Neural cell (in vitro differentiated cells): Measurements from ENCODE around the gene FAM98B. TPM values are rescaled to one million over a fixed set of nuclear protein-coding genes. Genes with fewer than 3 reads are reported as not detected.

ENCODE experiments used
- H2AFZ ChIP-seq: fragments of 200-600, 300-800 bp; sonication (generic), shearing (Covaris generic); 2 replicates; pipeline ENCODE4 v1.6.0; 2014; ENCODE audit warnings: low read depth, mild to moderate bottlenecking, antibody characterized with exemption, low read length, moderate library complexity
- H3F3A ChIP-seq: fragments of 200-600 bp; shearing (Covaris generic); 2 replicates; pipeline ENCODE4 v1.6.1; 2016; ENCODE audit warnings: mild to moderate bottlenecking, moderate library complexity, mixed read lengths, antibody characterized with exemption, low read length; ENCODE audit not compliant: insufficient read depth, poor library complexity, severe bottlenecking
- H3K27ac ChIP-seq: fragments of 200-600, 300-800 bp; sonication (generic), shearing (Covaris generic); 2 replicates; pipeline ENCODE4 v1.5.1; 2014; ENCODE audit warnings: mild to moderate bottlenecking, low read length, moderate library complexity
- H3K27me3 ChIP-seq: fragments of 300-800, 200-600 bp; sonication (generic), shearing (Covaris generic); 2 replicates; pipeline ENCODE4 v1.6.0; 2014; ENCODE audit warnings: mild to moderate bottlenecking, low read depth, low read length, moderate library complexity; ENCODE audit not compliant: insufficient read depth
- H3K36me3 ChIP-seq: fragments of 300-800, 200-600 bp; sonication (generic), shearing (Covaris generic); 2 replicates; pipeline ENCODE4 v1.5.1; 2014; ENCODE audit warnings: mild to moderate bottlenecking, antibody characterized with exemption, low read length, moderate library complexity; ENCODE audit not compliant: insufficient read depth
- H3K4me2 ChIP-seq: fragments of 300-800, 200-600 bp; sonication (generic), shearing (Covaris generic); 2 replicates; pipeline ENCODE4 v1.6.0; 2014; ENCODE audit warnings: mild to moderate bottlenecking, low read length
- H3K4me3 ChIP-seq: fragments of 300-800, 200-600 bp; sonication (generic), shearing (Covaris generic); 2 replicates; pipeline ENCODE4 v1.5.1; 2014; ENCODE audit warnings: mild to moderate bottlenecking, low read length, moderate library complexity
- H3K79me2 ChIP-seq: fragments of 200-600 bp; shearing (Covaris generic); replicated peaks from 2 replicates; pipeline ENCODE4 v1.6.0; 2014; ENCODE audit warnings: mild to moderate bottlenecking, low read length, moderate library complexity; ENCODE audit not compliant: insufficient read depth
- H3K9ac ChIP-seq: fragments of 300-800, 200-600 bp; sonication (generic), shearing (Covaris generic); 2 replicates; pipeline ENCODE4 v1.6.1; 2016; ENCODE audit warnings: mild to moderate bottlenecking, low read length, mixed read lengths
- H3K9me2 ChIP-seq: fragments of 200-600 bp; shearing (Covaris generic); 2 replicates; pipeline ENCODE4 v1.6.1; 2016; ENCODE audit warnings: mild to moderate bottlenecking, low read length, mixed read lengths; ENCODE audit not compliant: insufficient read depth
- H3K9me3 ChIP-seq: fragments of 200-600, 300-800 bp; sonication (generic), shearing (Covaris generic); 2 replicates; pipeline ENCODE4 v1.6.1; 2016; ENCODE audit warnings: mild to moderate bottlenecking, mixed run types, low read length, moderate library complexity, mixed read lengths
- H4K20me1 ChIP-seq: fragments of 200-600 bp; shearing (Covaris generic); 2 replicates; pipeline ENCODE4 v1.6.1; 2016; ENCODE audit warnings: mild to moderate bottlenecking, mixed run types; ENCODE audit not compliant: insufficient read depth
- EP300 ChIP-seq: fragments of 450-650 bp; conservative IDR thresholded peaks from 2 replicates; pipeline ENCODE4 v1.6.1; 2014; ENCODE audit warnings: antibody characterized with exemption, mild to moderate bottlenecking, moderate library complexity; ENCODE audit not compliant: poor library complexity, severe bottlenecking
- EZH2 ChIP-seq: fragments of 200-600, 300-800 bp; shearing (Covaris generic), sonication (generic); IDR thresholded peaks from 2 replicates; pipeline ENCODE4 v1.6.1; 2014; ENCODE audit warnings: antibody characterized with exemption, low read length, borderline replicate concordance, mild to moderate bottlenecking; ENCODE audit not compliant: insufficient read depth, poor library complexity, severe bottlenecking
- MXI1 ChIP-seq: fragments of 450-650 bp; conservative IDR thresholded peaks from 2 replicates; pipeline ENCODE4 v1.6.1; 2014; ENCODE audit warnings: antibody characterized with exemption, mild to moderate bottlenecking; ENCODE audit not compliant: poor library complexity, severe bottlenecking
- POLR2AphosphoS5 ChIP-seq: IDR thresholded peaks from 2 replicates; pipeline ENCODE4 v1.6.1; 2012
- RAD21 ChIP-seq: fragments of 450-650 bp; conservative IDR thresholded peaks from 2 replicates; pipeline ENCODE4 v1.6.1; 2014; ENCODE audit warnings: antibody characterized with exemption, mild to moderate bottlenecking, moderate library complexity
- SMC3 ChIP-seq: fragments of 450-650 bp; conservative IDR thresholded peaks from 2 replicates; pipeline ENCODE4 v1.6.1; 2014; ENCODE audit warnings: antibody characterized with exemption, mild to moderate bottlenecking, moderate library complexity; ENCODE audit not compliant: poor library complexity
- TAF1 ChIP-seq: IDR thresholded peaks from 2 replicates; pipeline ENCODE4 v1.6.1; 2012; ENCODE audit warnings: low read depth
- polyA plus RNA-seq: library from polyadenylated mRNA; depleted of rRNA; stranded (reverse); fragments of >200 nt; gene quantifications from 2 replicates; pipeline ENCODE4 v1.2.3, GENCODE V29; 2014
- TF ChIP-seq, protein P1 (sequence below): IDR thresholded peaks from 2 replicates; pipeline ENCODE4 v1.6.1; 2012; ENCODE audit warnings: borderline replicate concordance
- TF ChIP-seq, protein P2 (sequence below): fragments of 450-650 bp; IDR thresholded peaks from 2 replicates; pipeline ENCODE4 v1.5.1; 2014; ENCODE audit warnings: antibody characterized with exemption, mild to moderate bottlenecking, moderate library complexity; ENCODE audit not compliant: poor library complexity, severe bottlenecking

The FAM98B gene
- polyA plus RNA-seq, 1 donor from 2014 or later, result 12.7 TPM

DNA sequence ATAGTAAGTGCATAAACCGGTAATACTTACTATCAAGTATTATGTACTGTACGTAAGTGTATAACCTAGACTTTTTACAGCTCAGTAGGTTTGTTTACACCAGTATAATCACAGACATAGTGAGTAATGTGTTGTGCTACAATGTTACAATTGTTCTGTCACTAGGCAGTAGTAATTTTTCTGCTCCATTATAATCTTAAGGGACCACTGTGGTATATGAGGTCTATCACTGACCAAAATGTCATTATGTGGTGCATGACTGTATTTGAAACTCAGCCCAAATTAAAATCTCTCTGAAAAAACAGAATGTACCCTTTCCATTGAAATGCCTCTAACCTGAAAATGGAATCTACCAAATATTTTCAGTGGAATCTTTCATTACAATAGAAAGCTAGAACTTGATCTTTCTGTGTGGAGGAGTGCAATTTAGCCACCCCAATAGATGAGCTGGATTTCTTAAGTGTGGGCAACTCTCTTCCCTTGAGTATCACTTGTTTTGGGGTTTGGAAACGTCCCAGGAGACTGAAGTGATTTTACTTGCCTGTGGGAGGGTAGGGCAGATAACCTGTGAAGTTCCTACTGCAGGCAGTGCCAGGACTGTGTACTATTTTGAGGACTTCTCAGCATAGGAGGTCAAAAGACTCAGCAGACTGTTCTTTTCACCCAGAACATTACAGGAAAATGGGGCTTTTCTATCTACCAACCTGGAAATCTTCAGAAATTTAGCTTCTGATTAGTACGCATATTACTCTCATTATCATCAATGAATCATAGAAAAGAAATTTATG is 50.9 kb downstream of the FAM98B start:
- no peaks in the 10 kb centered on the region for H3K36me3 ChIP-seq
- no peaks in the 10 kb centered on the region for H3K9me2 ChIP-seq
- TF ChIP-seq, protein P1, sequence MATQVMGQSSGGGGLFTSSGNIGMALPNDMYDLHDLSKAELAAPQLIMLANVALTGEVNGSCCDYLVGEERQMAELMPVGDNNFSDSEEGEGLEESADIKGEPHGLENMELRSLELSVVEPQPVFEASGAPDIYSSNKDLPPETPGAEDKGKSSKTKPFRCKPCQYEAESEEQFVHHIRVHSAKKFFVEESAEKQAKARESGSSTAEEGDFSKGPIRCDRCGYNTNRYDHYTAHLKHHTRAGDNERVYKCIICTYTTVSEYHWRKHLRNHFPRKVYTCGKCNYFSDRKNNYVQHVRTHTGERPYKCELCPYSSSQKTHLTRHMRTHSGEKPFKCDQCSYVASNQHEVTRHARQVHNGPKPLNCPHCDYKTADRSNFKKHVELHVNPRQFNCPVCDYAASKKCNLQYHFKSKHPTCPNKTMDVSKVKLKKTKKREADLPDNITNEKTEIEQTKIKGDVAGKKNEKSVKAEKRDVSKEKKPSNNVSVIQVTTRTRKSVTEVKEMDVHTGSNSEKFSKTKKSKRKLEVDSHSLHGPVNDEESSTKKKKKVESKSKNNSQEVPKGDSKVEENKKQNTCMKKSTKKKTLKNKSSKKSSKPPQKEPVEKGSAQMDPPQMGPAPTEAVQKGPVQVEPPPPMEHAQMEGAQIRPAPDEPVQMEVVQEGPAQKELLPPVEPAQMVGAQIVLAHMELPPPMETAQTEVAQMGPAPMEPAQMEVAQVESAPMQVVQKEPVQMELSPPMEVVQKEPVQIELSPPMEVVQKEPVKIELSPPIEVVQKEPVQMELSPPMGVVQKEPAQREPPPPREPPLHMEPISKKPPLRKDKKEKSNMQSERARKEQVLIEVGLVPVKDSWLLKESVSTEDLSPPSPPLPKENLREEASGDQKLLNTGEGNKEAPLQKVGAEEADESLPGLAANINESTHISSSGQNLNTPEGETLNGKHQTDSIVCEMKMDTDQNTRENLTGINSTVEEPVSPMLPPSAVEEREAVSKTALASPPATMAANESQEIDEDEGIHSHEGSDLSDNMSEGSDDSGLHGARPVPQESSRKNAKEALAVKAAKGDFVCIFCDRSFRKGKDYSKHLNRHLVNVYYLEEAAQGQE, result no peak
- TF ChIP-seq, protein P2, sequence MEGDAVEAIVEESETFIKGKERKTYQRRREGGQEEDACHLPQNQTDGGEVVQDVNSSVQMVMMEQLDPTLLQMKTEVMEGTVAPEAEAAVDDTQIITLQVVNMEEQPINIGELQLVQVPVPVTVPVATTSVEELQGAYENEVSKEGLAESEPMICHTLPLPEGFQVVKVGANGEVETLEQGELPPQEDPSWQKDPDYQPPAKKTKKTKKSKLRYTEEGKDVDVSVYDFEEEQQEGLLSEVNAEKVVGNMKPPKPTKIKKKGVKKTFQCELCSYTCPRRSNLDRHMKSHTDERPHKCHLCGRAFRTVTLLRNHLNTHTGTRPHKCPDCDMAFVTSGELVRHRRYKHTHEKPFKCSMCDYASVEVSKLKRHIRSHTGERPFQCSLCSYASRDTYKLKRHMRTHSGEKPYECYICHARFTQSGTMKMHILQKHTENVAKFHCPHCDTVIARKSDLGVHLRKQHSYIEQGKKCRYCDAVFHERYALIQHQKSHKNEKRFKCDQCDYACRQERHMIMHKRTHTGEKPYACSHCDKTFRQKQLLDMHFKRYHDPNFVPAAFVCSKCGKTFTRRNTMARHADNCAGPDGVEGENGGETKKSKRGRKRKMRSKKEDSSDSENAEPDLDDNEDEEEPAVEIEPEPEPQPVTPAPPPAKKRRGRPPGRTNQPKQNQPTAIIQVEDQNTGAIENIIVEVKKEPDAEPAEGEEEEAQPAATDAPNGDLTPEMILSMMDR, result no peak
- no peak for TF ChIP-seq TAF1
- TF ChIP-seq SMC3, result no peak
- no peak for TF ChIP-seq EZH2
- TF ChIP-seq MXI1, result no peak
- TF ChIP-seq POLR2AphosphoS5, result no peak
- no peak for TF ChIP-seq EP300
- TF ChIP-seq RAD21, result no peak
- peaks cover 5% of the 10 kb centered on the region for H3F3A ChIP-seq
- no peak overlapping the region for H3K9ac ChIP-seq
- H2AFZ ChIP-seq, result no peak overlapping the region
- no peaks in the 10 kb centered on the region for H3K79me2 ChIP-seq
- no peak overlapping the region for H3K4me2 ChIP-seq
- no peak overlapping the region for H3K4me3 ChIP-seq
- H3K27me3 ChIP-seq, result no peaks in the 10 kb centered on the region
- H3K9me3 ChIP-seq, result no peaks in the 10 kb centered on the region
- H4K20me1 ChIP-seq, result no peaks in the 10 kb centered on the region
- H3K27ac ChIP-seq, result peak overlapping the region; percentile 86

DNA sequence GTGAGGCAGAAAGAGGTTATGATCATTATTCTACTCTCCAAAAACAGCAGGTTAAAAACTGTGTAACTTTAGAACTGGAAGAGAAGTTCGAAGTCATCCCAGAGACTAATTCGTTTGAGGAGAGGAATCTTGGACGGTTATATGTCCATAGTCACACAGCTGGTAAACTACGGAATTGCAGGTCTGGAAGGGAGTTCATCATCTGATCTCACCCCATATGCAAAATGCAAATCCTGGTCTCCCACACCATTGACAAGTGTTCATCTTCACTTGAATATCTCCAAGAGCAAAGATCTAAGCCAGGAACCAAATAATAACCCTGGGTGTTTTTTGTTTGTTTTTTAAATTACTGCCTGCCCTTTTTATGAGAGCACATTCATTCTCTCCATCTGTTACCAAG is 53.1 kb downstream of the FAM98B start:
- Histone ChIP-seq H3K9me2 (no peaks in the 10 kb centered on the region), H3K79me2 (no peaks in the 10 kb centered on the region), H3K36me3 (no peaks in the 10 kb centered on the region), H3K4me3 (no peak overlapping the region), H2AFZ (no peak overlapping the region), H4K20me1 (no peaks in the 10 kb centered on the region), H3K9me3 (no peaks in the 10 kb centered on the region), H3K27me3 (no peaks in the 10 kb centered on the region), H3K9ac (no peak overlapping the region), H3F3A (peaks cover 5% of the 10 kb centered on the region), H3K4me2 (no peak overlapping the region), H3K27ac (peak overlapping the region; percentile 83)
- TF ChIP-seq MXI1 (no peak), POLR2AphosphoS5 (no peak), EP300 (no peak), TAF1 (no peak), EZH2 (no peak), RAD21 (no peak), SMC3 (no peak)
- TF ChIP-seq, protein P2, result no peak
- TF ChIP-seq, protein P1, result no peak
